Activated naive CD8-positive, alpha-beta T cell (primary cell): ENCODE data around the gene RAPGEF5.
"Not testable (repeated sequence)": the region's sequence is repeated elsewhere in the genome, so short reads cannot be mapped to it uniquely, and the experiment has no call there.

Experiments used
- H3K27ac Mint-ChIP-seq: one replicate; pipeline ENCODE4 v1.8.0; 2021; ENCODE audit warnings: mixed read lengths
- H3K27me3 Mint-ChIP-seq: one replicate; pipeline ENCODE4 v1.8.0; 2021; ENCODE audit warnings: mixed read lengths
- H3K36me3 Mint-ChIP-seq: one replicate; pipeline ENCODE4 v1.8.0; 2021; ENCODE audit warnings: mixed read lengths
- H3K4me1 Mint-ChIP-seq: one replicate; pipeline ENCODE4 v1.8.0; 2021; ENCODE audit warnings: low read depth, mixed read lengths
- H3K4me3 Mint-ChIP-seq: one replicate; pipeline ENCODE4 v1.8.0; 2021; ENCODE audit warnings: mild to moderate bottlenecking, mixed read lengths
- H3K9me3 Mint-ChIP-seq: one replicate; pipeline ENCODE4 v1.8.0; 2021; ENCODE audit warnings: low read depth, mixed read lengths

The RAPGEF5 gene

DNA sequence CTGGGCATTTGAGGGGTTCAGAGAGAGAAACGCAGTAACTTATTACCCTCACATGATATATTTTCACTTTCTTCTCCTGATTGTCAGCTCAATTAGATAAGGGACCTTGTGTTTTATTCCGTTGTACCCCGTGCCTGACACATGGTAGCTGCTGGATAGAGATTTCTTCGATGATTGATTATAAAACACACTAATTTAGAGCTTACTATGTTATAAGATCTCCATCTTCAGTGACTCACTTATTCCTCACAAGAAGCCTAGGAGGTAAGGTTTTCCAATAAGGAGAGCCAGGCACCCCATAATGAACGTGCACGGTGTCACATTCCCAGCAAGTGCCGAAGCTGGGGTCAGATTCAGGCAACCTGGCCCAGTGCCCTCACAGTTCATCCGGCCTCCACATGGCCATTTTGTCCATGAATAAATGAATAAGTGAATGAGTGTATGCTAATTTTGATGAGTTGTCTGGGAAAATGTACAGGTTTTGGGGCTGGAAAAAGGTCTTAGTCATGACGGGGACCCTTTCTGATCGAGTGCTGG, 273.2 kb downstream of the RAPGEF5 start:
- Mint-ChIP-seq H3K27me3 (peaks cover 7% of the 10 kb centered on the region), H3K36me3 (no peaks in the 10 kb centered on the region), H3K4me3 (peak overlapping the region; percentile 84), H3K9me3 (no peaks in the 10 kb centered on the region), H3K27ac (no peak overlapping the region), H3K4me1 (peaks cover 12% of the 10 kb centered on the region)

- Mint-ChIP-seq H3K36me3 (no peaks in the 10 kb centered on the region), H3K27me3 (peaks cover 11% of the 10 kb centered on the region), H3K4me1 (peaks cover 12% of the 10 kb centered on the region), H3K4me3 (peak overlapping the region; percentile 84), H3K27ac (no peak overlapping the region), H3K9me3 (no peaks in the 10 kb centered on the region)
Measured at GRCh38 chr7:22082886-22083703, 273.9 kb downstream of the RAPGEF5 start.

DNA sequence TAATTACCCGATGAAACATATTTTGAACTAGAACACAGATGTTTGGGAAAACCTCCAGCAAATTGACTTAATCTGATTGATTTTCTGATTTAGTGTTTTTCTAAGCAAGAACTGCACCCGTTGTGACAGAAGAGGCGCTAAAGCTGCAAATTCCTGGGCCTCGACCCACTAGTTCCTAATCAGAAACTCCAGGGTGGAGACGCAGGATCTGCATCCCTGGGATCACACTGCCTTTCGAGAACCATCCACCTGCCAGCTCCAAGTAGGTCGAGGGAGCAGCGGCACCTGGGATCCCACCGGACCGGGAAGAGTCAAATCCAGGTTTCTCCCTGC, 274.4 kb downstream of the RAPGEF5 start:
- peak overlapping the region; percentile 84 for H3K4me3 Mint-ChIP-seq
- no peaks in the 10 kb centered on the region for H3K9me3 Mint-ChIP-seq
- H3K27ac Mint-ChIP-seq = no peak overlapping the region
- H3K36me3 Mint-ChIP-seq = no peaks in the 10 kb centered on the region
- peaks cover 15% of the 10 kb centered on the region for H3K27me3 Mint-ChIP-seq
- peaks cover 12% of the 10 kb centered on the region for H3K4me1 Mint-ChIP-seq

DNA sequence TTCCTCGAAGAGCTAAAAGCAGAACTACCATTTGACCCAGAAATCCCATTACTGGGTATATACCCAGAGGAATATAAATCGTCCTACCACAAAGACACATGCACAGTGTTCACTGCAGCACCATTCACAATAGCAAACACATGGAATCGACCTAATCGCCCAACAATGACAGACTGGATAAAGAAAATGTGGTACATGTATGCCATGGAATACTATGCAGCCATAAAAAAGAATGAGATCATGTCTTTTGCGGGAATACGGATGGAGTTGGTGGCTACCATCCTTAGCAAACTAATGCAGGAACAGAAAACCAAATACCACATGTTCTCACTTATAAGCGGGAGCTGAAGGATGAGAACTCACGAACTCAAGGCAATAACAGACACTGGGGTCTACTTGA, 276.7 kb downstream of the RAPGEF5 start:
- not testable (repeated sequence) for H3K36me3 Mint-ChIP-seq, H3K27ac Mint-ChIP-seq, H3K9me3 Mint-ChIP-seq, H3K4me3 Mint-ChIP-seq
- Mint-ChIP-seq H3K4me1 (peaks cover 12% of the 10 kb centered on the region), H3K27me3 (peaks cover 20% of the 10 kb centered on the region)

DNA sequence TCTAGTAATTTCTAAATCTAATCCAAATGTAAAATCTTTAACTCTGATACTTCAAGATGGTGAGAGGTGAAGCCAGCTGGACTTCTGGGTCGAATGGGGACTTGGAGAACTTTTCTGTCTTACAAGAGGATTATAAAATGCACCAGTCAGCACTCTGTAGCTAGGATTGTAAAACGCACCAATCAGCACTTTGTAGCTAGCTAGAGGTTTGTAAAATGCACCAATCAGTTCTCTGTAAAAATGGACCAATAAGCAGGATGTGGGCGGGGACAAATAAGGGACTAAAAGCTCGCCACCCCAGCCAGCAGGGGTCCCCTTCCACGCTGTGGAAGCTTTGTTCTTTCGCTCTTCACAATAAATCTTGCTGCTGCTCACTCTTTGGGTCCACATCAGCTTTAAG, 278.1 kb downstream of the RAPGEF5 start:
- H3K9me3 Mint-ChIP-seq, H3K36me3 Mint-ChIP-seq, H3K27ac Mint-ChIP-seq, H3K4me3 Mint-ChIP-seq: not testable (repeated sequence)
- Mint-ChIP-seq H3K27me3 (peaks cover 20% of the 10 kb centered on the region), H3K4me1 (peaks cover 12% of the 10 kb centered on the region)

DNA sequence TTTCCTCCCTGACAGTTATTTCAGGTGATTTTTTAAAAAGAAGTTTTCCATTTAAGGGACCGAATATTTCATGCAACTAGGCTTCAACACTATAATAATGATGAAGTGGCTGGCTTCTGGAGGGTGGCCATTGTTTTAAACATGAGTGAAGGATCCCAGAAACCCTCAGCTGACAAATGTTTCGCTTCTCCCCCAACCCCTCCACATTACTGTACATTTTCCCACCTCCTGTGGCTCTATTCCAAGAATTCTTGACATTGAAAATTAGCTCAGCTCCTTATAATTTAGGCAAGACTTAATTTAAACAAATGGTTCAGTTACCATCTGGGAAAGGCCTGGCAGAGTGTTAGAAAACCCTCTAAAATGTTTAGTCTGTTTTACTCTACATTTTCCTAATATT, 281.4 kb downstream of the RAPGEF5 start:
- Mint-ChIP-seq H3K4me1 (no peaks in the 10 kb centered on the region), H3K27me3 (peaks cover 18% of the 10 kb centered on the region), H3K9me3 (no peaks in the 10 kb centered on the region), H3K27ac (no peak overlapping the region), H3K36me3 (no peaks in the 10 kb centered on the region), H3K4me3 (no peak overlapping the region)

DNA sequence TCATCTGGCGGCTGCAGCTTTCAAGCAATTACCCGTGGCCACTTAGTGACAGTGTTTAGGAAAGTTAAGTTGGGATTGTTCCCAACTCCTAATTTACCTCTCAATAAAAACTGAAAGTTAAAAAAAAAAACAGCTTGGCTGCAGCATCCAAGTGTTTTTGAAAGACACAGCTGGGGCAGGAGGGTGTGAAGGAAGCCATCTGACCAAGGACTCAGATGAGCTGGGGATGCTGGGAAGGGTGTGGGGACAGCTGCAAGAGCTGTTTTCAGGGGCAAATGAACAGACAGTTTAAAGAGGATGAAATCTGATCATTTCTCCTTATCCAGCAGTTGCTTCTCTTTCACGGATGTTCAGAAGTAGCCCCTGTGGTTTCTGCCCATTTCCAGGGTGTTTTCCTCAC, 282.1 kb downstream of the RAPGEF5 start:
- H3K27me3 Mint-ChIP-seq = peaks cover 15% of the 10 kb centered on the region
- H3K4me3 Mint-ChIP-seq = no peak overlapping the region
- H3K27ac Mint-ChIP-seq = no peak overlapping the region
- H3K4me1 Mint-ChIP-seq = no peaks in the 10 kb centered on the region
- no peaks in the 10 kb centered on the region for H3K9me3 Mint-ChIP-seq
- no peaks in the 10 kb centered on the region for H3K36me3 Mint-ChIP-seq
